Stimulated activated CD4-positive, alpha-beta T cell treated with anti-CD3 and anti-CD28 coated beads, Interleukin-1b, Interleukin-23, amount 100 ng/mL, for 1 hour (primary cell): Measurements from ENCODE around the gene KLC4.
"Not testable (repeated sequence)": the region's sequence is repeated elsewhere in the genome, so short reads cannot be mapped to it uniquely, and the experiment has no call there.

Experiments used
- DNase-seq, 2 donors: peaks; one replicate each; pipeline ENCODE4 v3.0.0-alpha.2; 2020; ENCODE audit warnings: low read depth in 2 of 2

The KLC4 gene

GRCh38 chr6:43070028-43070632, 10.7 kb downstream of the KLC4 start:
- DNase-seq = no peak

- no peak for DNase-seq
These were observed 15.6 kb downstream of the KLC4 start for GRCh38 chr6:43074847-43075669.

GRCh38 chr6:43075670-43076463, 16.4 kb downstream of the KLC4 start, which contains the start of gene PTK7:
Gene PTK7, plus strand, starts transcription at chr6:43076314. Its CDS starts 175 bp downstream, at chr6:43076489.
- DNase-seq = no peak

- no peak for DNase-seq
These were observed 17.3 kb downstream of the KLC4 start for GRCh38 chr6:43076464-43077332.

GRCh38 chr6:43077333-43077809, 17.9 kb downstream of the KLC4 start:
- DNase-seq = no peak

DNA sequence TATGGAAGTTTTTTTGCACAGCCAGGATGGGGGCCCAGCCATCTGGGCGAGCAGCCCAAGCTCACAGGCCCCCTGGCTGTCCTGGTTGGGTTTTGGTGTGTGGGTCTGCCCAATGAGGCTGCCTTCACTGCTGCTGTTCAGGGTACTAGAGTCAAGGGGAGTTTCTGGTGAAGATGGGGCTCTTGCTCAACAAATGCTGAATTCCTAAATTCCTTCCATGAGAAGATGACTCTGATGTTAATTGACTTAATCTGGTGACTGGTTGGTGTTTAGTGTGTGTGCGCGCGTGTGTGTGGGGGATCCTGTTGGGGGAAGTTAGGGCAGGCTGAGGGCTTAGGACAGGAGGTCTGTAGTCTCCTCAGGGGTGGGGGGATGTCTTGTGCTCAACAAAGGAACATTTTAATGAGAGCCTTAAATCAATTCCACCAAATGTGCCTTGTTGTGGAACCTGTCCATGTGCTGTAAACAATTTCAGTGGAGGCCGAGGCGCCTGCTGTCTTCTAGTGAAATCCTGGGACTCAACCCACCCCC, 18.6 kb downstream of the KLC4 start:
- no peak for DNase-seq

DNA sequence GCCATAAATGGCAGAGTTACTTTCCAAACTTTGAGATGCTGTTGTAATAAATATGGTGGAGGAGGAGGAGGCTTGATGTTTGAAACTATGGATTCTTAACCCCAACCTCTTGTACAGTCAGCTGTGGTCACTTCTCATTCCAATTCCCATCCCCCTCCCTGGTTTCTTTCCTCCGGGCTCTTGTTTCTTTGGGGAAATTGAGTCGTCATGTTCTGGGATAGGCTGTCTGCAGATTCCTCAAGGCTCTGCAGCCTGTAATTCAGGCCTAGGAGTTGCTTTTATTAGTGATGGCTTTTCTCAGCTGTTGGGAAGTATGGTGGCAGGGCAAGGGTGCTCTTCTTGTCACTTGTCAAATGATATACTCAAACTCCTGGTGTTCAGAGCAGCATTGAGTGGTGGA, 19.3 kb downstream of the KLC4 start:
- DNase-seq = no peak

- no peak for DNase-seq
These were observed 21.6 kb downstream of the KLC4 start for GRCh38 chr6:43081043-43081442.

GRCh38 chr6:43081922-43082321, 22.5 kb downstream of the KLC4 start:
- not testable (repeated sequence) for DNase-seq

DNA sequence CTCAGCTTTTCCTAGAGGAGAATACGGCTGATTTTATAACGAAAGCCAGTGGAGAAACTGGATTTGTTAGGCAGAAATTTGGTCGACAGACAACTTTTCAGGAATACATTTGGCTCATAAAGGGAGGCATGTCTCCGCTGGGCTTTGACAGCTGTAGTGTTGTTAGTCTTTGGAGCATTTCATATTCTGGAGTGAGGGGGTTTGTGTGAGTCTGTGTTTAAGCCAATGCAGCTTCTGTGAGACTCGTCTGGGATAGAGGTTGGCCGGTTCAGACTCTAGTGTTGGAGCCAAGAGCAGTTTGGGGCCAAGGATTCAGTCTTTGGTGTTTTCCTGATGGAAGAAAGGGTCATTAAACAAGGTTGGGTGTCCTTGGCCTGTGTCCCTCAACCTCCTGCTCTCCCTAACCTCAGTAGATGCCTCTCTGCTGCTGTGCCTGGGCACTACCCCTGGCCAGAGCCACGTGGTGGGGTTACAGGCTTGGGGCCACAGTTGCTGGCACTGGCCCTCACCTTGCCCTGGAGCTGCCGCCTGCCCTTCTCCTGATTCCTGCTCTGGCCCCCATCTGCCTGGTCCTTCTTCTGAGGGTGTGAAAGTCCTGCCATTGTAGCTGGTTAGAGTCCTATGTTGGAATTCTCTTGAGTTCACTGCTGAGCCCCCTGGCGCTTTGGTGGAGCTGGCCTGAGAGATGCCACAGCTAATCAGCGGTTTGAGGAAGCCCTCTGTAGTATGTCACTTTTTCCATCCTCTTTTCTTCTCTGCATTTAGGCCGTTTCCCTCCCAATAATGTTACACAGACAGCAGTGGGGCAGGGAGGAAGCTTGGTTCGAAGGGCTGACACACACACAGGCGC, 23.6 kb downstream of the KLC4 start:
- DNase-seq = no peak

GRCh38 chr6:43086022-43086658, 26.7 kb downstream of the KLC4 start:
- no peak for DNase-seq

DNA sequence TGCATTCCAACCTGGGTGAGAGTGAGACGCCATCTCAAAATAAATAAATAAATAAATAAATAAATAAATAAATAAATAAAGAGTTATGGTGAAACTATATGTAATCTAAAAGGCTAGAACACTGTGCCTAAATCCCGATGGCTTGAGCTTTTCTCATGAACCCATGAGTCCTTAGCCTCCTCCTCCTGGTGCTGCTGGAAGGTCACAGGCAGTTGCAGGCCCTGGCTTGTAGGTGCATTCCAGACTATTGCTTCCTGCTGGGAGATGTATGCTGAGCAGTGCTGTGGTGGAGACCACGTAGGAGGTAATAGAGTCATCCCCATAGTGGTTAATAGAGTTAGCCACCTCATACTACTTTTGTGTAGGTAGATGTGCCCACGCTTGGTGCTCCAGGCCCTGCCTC, 29.2 kb downstream of the KLC4 start:
- no peak for DNase-seq

GRCh38 chr6:43089467-43089866, 30.0 kb downstream of the KLC4 start:
- no peak for DNase-seq

DNA sequence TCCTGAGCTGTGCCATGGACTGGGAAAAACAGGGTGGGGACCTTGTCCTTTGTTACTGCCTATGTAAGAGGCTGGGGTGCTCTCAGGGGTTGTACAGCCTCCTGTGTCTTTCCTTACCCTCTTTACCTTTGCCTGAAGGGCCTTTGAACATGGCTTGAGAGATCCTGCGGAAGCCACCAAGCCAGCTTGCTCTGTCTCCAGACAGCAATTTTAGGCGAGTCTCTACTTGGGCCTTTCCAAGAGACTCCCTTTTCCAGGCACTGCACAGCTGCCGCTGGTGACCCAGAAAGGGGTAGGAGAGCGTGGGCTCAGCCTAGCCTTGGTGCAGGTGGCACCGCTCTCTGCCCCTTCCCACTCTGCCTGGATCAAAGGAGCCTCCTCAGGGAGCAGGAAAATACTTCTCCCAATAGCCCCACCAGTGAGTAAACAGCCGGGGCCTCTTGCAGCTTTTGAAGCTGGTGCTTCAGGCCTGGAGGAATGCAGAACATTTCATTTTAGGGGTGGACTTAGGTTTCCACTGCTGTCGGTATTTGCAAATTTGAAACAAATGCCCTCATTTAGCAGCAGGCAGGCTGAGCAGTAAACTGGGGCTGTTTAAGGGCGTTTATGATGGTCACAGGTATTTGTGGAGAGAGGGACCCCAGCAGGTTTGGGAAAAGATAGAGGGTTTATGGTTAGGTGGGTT, 30.6 kb downstream of the KLC4 start:
- no peak for DNase-seq

DNA sequence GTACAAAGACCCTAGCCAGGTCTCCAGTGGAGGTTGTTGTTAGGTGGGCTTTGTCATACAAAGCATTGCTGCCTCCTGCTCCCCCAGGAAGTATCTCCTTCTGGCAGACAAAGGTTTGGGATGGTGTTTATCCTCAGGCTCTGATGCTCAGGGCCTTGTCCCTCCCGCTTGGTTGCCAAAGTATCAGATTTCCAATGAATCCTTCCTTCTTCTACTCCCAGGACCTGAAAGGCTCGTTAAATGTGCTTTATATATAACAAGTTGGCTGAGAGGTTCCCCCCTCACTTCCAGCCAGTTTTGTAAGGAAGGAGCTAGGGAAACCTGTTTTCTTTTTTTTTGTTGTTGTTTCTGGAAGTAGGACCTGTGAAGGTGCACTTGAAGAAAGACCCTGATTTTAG, 31.1 kb downstream of the KLC4 start:
- no peak for DNase-seq

DNA sequence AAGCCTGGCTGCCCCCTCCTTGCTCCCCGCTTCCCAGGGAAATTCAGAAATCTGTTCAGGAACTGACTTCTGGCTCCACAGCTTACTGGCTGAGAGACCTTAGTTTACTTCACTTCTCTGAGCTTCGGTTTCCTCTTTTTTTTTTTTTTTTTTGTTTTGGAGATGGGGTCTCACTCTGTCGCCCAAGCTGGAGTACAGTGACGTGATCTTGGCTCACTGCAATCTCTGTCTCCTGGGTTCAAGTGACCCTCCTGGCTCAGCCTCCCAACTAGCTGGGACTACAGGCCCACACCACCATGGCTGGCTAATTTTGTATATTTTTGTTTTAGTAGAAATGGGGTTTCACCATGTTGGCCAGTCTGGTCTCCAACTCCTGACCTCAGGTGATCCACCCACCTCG, 31.6 kb downstream of the KLC4 start:
- DNase-seq = no peak

DNA sequence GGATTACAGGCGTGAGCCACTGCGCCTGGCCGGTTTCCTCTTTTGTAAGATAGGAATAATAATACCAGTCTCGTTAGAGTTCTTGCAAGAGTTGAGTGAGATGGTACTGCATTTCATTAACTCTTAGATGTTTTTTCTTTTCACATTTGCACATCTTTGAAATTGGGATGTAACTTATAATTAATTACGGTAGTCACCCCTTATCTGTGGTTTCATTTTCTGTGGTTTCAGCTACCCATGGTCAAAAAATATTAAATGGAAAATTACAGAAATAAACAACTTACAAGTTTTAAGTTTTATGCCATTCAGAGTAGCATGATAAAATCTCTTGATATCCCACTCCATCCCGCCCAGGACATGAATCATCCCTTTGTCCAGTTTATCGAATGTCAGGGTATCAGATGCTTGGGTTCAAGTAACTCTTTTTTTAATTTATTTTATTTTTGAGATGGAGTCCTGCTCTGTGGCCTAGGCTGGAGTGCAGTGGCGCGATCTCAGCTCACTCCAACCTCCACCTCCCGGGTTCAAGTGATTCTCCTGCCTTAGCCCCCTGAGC, 32.1 kb downstream of the KLC4 start:
- no peak for DNase-seq

DNA sequence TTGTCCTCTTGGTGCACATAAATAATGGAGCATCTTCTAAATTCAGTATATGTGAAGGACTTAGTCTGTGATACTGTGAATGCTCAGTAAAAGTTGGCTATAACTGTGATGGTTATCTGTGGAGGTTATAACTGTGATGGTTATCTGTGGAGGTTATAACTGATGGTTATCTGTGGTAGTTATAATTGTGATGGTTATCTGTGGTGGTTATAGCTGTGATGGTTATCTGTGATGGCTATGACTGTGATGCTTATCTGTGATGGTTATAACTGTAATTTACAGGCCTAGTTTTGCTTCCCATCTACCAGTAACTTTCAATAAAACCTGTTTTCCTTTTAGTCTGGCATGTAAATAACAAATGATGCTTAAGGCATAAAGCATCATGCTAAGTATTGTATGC, 33.2 kb downstream of the KLC4 start:
- DNase-seq = no peak
